ENCODE data around the gene GNAS. TPM values are rescaled to one million over a fixed set of nuclear protein-coding genes. Genes with fewer than 3 reads are reported as not detected.
A peak's percentile ranks its signal among the peaks of the same experiment; 100 is the strongest.

Gene GNAS
- total RNA-seq, 2 donors from 2014 or later: 1,246 to 1,267 TPM

DNA sequence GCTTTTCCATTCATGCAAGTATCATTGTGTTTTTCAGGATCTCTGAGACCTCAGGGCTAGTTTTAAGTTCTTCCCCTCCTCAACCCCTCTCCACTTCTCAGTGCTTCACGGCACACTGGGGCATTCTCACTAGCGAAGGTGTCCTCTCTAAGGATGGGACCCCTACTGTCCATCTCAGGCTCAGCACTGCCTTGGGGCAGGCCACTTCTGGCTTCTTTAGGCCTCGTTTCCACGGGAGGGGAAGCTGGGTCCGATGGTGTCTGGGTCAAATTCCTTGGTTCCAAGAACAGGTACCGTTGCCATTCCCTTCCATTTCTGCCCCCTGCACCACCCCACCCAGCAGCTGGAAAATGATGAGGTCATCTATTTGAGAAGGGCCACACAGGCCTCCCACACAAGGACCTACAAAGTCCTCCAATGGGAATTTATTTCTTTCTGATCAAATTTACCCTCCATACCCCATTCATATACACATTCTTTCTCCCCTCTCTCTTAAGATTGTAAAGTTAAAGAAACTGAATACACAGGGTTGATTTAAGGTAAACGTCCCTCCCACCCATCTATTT is 17.2 kb downstream of the GNAS start:
- H3K4me1 Mint-ChIP-seq: peaks cover 2% of the 10 kb centered on the region
- 83 to 87% methylated on average over 6 to 7 of the region's 7 CpGs for WGBS, 2 experiments (ENCODE audit: insufficient coverage in 1 of 2, insufficient read length in 1 of 2)
- H3K27ac ChIP-seq (ENCODE audit: low read depth, low read length): no peak overlapping the region
- TF ChIP-seq, protein P1, sequence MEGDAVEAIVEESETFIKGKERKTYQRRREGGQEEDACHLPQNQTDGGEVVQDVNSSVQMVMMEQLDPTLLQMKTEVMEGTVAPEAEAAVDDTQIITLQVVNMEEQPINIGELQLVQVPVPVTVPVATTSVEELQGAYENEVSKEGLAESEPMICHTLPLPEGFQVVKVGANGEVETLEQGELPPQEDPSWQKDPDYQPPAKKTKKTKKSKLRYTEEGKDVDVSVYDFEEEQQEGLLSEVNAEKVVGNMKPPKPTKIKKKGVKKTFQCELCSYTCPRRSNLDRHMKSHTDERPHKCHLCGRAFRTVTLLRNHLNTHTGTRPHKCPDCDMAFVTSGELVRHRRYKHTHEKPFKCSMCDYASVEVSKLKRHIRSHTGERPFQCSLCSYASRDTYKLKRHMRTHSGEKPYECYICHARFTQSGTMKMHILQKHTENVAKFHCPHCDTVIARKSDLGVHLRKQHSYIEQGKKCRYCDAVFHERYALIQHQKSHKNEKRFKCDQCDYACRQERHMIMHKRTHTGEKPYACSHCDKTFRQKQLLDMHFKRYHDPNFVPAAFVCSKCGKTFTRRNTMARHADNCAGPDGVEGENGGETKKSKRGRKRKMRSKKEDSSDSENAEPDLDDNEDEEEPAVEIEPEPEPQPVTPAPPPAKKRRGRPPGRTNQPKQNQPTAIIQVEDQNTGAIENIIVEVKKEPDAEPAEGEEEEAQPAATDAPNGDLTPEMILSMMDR (conservative IDR thresholded peaks at IDR 0.05): no peak
- no peaks in the 10 kb centered on the region for H3K4me1 ChIP-seq (ENCODE audit: control insufficient read depth, insufficient read depth, low read length)
- H3K27me3 ChIP-seq (ENCODE audit: control insufficient read depth, insufficient read depth, low read length, poor library complexity, severe bottlenecking): peaks cover 8% of the 10 kb centered on the region
- peaks cover 6% of the 10 kb centered on the region for H3K27me3 Mint-ChIP-seq (ENCODE audit: insufficient read depth)
- H3K4me3 ChIP-seq (ENCODE audit: low read length): no peak overlapping the region
- H3K27ac Mint-ChIP-seq: no peak overlapping the region
- DNase-seq: peak; percentile 64
- H3K36me3 ChIP-seq (ENCODE audit: control insufficient read depth, insufficient read depth, low read length): no peaks in the 10 kb centered on the region
- H3K9ac ChIP-seq (ENCODE audit: extremely low read depth, low read length, poor library complexity, severe bottlenecking): no peak overlapping the region
- H3K9me3 ChIP-seq (ENCODE audit: control insufficient read depth, low read length): no peaks in the 10 kb centered on the region
- H3K9me3 Mint-ChIP-seq: no peaks in the 10 kb centered on the region
- no peak overlapping the region for H3K4me3 Mint-ChIP-seq
- no peaks in the 10 kb centered on the region for H3K36me3 Mint-ChIP-seq (ENCODE audit: low read depth)

DNA sequence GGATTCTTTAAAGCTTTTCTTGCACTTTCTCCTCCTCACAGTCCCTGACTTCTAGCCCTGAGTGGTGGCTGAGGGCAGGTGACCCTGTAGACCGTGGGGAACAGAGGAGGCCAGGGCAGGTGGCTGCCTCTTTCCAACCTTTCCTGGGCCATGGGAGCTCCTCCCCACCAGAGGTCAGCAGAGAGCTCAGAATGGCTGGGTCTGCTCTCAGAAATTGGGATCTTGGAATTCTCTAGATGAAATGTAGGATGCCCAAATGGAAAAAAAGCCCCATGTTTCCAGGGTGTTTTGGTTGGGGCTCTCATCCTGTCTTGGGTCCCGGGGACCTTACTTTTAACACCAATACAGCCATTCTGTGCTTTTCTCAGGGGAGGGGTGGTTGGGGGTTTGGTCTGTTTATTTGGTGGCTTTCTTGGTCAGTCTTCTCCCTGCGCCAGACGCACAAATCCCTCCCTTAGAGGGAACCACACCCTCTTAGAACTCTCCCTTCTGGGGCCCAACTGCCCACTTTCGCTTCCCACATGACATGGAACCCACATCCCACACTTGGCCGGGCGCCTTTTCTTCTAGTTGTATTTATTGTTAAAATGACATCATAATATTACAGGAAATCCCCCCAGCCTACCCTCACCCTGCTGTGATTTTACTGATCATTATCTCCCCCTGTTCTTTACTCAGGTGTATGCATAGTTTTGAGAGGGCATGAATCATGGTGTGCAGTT is 17.9 kb downstream of the GNAS start:
- Mint-ChIP-seq H3K9me3 (no peaks in the 10 kb centered on the region), H3K27me3 (ENCODE audit: insufficient read depth) (peaks cover 6% of the 10 kb centered on the region), H3K4me3 (no peak overlapping the region), H3K27ac (no peak overlapping the region), H3K4me1 (peaks cover 7% of the 10 kb centered on the region), H3K36me3 (ENCODE audit: low read depth) (no peaks in the 10 kb centered on the region)
- H3K4me1 ChIP-seq (ENCODE audit: control insufficient read depth, insufficient read depth, low read length): peaks cover 5% of the 10 kb centered on the region
- no peaks in the 10 kb centered on the region for H3K36me3 ChIP-seq (ENCODE audit: control insufficient read depth, insufficient read depth, low read length)
- no peak overlapping the region for H3K9ac ChIP-seq (ENCODE audit: extremely low read depth, low read length, poor library complexity, severe bottlenecking)
- peaks cover 8% of the 10 kb centered on the region for H3K27me3 ChIP-seq (ENCODE audit: control insufficient read depth, insufficient read depth, low read length, poor library complexity, severe bottlenecking)
- TF ChIP-seq, protein P1 (conservative IDR thresholded peaks at IDR 0.05): peak; percentile 93
- H3K27ac ChIP-seq (ENCODE audit: low read depth, low read length): no peak overlapping the region
- WGBS, 2 experiments (ENCODE audit: insufficient coverage in 1 of 2, insufficient read length in 1 of 2): 70 to 79% methylated on average over 2 to 4 of the region's 7 CpGs
- DNase-seq: peak; percentile 92
- H3K9me3 ChIP-seq (ENCODE audit: control insufficient read depth, low read length): no peaks in the 10 kb centered on the region
- no peak overlapping the region for H3K4me3 ChIP-seq (ENCODE audit: low read length)

DNA sequence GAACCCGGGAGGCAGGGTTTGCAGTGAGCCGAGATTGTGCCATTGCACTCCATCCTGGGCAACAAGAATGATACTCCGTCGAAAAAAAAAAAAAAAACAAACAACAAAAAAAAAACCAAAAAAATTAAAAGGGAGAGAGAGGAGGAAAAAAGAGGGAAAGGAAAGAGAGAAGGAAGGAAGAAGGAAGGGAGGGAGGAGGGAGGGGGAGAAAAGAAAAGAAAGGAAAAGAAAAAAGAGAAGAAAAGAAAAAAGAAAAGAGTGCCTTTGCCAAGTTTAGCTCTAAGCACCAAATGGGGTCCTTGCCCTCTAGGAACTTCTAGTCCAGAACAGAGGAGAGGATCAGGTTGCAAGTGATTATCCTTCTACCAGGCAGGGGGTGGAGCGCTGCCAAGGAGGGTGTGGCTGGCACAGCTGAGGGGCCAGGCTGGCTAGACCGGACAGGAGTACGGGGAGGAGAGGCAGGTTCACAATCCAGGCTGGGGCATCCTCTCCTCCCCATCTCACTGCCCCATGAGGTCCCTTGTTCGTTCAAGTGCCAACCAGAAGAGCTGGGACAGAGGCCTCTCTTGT is 19.1 kb downstream of the GNAS start:
- peaks cover 18% of the 10 kb centered on the region for H3K4me1 Mint-ChIP-seq

More for the DNA sequence above, 19.1 kb downstream of the GNAS start:
- 83% methylated on average over 2 to 6 of the region's 8 CpGs for WGBS, 2 experiments (ENCODE audit: insufficient coverage in 1 of 2, insufficient read length in 1 of 2)
- Histone ChIP-seq H3K9ac (ENCODE audit: extremely low read depth, low read length, poor library complexity, severe bottlenecking) (no peak overlapping the region), H3K9me3 (ENCODE audit: control insufficient read depth, low read length) (no peaks in the 10 kb centered on the region), H3K36me3 (ENCODE audit: control insufficient read depth, insufficient read depth, low read length) (no peaks in the 10 kb centered on the region), H3K4me1 (ENCODE audit: control insufficient read depth, insufficient read depth, low read length) (peaks cover 10% of the 10 kb centered on the region), H3K27ac (ENCODE audit: low read depth, low read length) (no peak overlapping the region), H3K27me3 (ENCODE audit: control insufficient read depth, insufficient read depth, low read length, poor library complexity, severe bottlenecking) (peaks cover 8% of the 10 kb centered on the region), H3K4me3 (ENCODE audit: low read length) (no peak overlapping the region)
- Mint-ChIP-seq H3K9me3 (no peaks in the 10 kb centered on the region), H3K36me3 (ENCODE audit: low read depth) (no peaks in the 10 kb centered on the region), H3K4me3 (no peak overlapping the region), H3K27ac (no peak overlapping the region), H3K27me3 (ENCODE audit: insufficient read depth) (peaks cover 6% of the 10 kb centered on the region)
- TF ChIP-seq, protein P1 (conservative IDR thresholded peaks at IDR 0.05): no peak
- DNase-seq: no peak
